GM19467 (cell line): ENCODE measurements around the gene UFC1.

Experiments
- ATAC-seq: cut with Tn5 transposase; IDR thresholded peaks from one replicate; pipeline ENCODE4 v1.9.1; 2021; ENCODE audit warnings: mild to moderate bottlenecking, moderate library complexity; ENCODE audit not compliant: unreplicated experiment

The UFC1 gene

GRCh38 chr1:161168906-161169305 lies 15.1 kb downstream of the UFC1 start:
- ATAC-seq, result no peak

GRCh38 chr1:161171191-161171590 lies 17.4 kb downstream of the UFC1 start:
- ATAC-seq, result no peak

DNA sequence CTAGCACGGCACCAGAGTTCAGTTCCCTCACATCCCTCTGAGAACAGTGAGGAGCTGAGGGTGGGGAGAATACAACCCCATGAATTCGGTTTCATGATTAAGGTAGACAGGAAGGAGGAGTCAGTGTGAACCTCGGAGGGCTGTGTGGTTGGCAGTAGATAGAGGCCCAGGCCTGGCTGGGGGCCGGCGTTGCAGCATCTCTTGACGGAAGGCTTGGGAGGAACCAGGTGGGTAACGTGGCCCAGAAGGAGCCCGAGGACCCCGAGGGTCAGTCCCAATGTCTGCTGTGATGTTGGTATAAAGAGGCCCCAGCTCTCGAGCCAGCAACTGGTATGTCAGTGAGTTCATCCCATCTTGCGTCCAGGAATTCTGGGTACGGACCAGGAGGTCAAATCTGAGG lies 17.9 kb downstream of the UFC1 start:
- ATAC-seq, result no peak

DNA sequence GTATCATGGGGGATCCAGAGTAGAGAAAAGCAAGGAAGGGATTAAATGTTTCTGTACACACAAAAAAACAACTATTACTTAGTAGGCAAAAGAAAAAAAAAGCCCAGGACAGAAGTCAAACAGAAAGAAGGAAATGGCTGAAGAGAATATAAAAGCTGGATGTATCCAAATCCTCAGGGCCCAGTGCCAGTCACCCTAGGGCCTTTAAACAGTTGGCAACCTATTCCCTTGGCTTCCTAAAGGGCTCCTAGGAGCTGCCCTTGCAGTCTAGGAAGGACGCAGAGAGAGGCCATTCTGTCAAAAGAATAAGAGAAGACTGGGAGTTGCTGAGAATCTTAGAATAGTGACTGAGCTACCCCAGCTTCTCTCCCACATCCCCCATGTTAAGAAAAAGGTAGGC lies 18.6 kb downstream of the UFC1 start:
- no peak for ATAC-seq

DNA sequence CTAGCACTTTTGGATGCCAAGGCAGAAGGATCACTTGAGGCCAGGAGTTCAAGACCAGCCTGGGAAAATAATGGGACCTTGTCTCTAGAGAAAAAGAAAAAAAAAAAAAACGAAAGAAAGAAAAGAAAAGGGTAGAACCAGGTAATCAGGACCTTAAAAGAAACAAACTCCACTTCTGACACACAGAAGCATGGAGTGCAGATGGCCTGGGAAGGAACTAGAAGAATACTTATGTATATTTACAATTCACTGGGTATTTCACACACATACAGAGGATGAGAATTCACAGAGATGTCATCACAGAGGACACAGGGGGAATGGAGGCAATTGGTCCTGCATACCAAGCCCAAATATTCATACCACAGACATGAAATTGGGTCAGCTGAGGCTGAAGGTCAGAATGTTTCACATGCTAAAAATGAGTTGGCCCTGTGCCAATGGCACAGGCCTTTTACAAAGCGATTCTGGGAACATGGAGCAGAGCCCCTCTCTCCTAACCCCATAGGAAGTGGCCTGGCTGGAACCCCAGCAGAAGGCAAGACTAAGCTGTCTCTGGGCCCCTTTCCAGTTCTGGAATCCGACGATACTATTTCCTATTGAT lies 19.1 kb downstream of the UFC1 start:
- ATAC-seq, result no peak

DNA sequence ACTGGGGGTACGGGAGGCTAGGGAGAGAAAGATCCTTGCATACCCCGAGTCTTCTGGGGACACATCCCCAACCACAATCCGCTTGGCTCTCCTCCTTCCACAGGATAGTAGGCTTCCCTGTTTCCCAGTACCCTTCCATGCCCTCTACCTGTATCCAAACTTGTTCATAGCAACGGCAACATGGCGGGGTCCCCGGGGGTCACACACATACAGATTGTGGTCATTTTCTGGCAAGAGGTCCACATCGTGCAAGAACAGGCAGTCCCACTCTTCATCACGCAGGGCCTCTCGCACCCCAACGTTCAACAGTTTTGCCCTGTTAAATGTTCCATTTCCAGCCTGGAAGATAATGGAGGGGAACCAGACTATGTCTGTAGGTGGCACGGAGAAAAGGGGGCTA lies 19.9 kb downstream of the UFC1 start:
- no peak for ATAC-seq

- no peak for ATAC-seq
These were observed 21.1 kb downstream of the UFC1 start for GRCh38 chr1:161174911-161175310.

GRCh38 chr1:161175771-161176453 lies 22.1 kb downstream of the UFC1 start:
- ATAC-seq, result no peak

- no peak for ATAC-seq
These were observed 22.8 kb downstream of the UFC1 start for GRCh38 chr1:161176468-161177111.

DNA sequence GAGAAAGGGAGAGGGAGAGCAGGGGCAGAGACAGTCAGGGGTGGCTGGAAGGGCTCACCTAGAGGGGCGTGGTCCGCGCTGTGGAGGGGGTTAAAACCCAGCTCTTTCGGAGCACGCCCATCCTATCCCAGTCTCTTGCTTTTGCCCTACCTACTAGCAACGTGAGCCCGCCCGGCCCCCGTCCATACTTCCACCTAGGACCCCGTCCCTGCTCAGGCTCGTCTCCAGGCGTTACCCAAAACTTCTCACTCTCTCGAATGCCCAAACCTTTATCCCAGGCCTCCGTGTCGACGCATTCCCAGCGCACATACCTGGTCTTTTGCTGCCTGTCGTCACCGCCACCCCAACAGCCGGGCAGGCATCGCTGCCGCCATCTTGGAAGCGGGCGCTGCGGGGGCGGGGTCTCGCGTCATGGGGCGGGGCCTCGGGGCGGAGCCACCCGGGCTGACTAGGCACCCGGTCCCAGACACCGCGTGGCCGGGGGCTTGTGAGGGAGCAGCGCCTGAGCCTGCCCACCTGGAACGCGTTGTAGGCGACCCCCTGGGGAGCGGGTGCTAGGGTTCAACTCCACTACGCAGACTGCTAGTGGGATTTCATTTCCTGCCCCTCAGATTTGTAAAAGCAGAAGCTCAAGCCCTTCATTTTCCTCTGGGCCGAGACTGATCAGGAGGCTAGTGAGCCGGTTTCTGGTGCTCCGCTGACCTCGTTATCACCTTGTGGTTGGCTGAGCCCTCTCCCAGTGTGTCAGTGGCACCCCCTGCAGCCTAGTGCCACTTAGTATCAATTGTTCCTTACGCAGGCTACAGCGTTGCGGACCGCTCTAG lies 23.5 kb downstream of the UFC1 start, which contains the start of gene B4GALT3:
Gene B4GALT3 (minus strand): TSS at position 396 of the 824 bp plus-strand sequence. CDS start 1,447 bp downstream, outside the sequence.
- ATAC-seq, result peak; percentile 60

DNA sequence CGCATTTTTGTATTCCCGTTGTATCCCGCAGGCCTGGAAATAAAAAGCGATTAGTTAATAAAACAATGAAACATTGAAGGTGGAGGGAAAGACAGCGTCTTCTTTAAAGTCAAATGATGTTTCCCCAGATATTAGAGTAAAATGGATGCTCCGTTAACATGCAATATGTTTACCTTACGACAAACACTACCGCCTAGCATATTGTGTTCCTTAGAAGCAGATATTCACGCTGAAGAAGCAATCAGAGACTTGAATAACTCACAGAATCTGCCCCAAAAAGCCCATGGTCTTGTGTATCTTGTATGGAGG lies 24.1 kb downstream of the UFC1 start:
- ATAC-seq, result no peak

- no peak for ATAC-seq
These were observed 25.9 kb downstream of the UFC1 start for GRCh38 chr1:161179698-161180097.

- ATAC-seq, result no peak
These were observed 26.9 kb downstream of the UFC1 start for GRCh38 chr1:161180639-161181038.

GRCh38 chr1:161182214-161182613 lies 28.4 kb downstream of the UFC1 start:
- ATAC-seq, result no peak

DNA sequence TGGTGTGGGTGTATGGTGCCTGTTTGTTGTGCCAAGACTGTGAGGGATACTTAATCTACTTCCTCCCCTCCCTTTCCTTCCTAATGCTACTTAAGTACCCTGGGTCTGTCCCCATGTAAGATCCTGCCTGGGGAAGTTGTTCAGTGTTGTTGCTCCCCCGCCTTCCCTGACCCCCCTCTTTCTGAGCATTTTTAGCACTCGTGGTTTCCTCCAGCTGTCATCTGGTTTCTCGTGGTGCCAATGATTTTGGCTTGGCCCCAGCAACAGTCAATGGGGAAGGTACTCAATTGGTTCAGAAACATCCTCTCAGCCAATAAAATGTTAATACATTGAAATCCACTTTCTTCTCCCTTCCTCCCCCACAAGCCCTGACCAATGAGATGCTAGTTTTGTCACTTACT lies 31.5 kb downstream of the UFC1 start:
- peak; percentile 44 for ATAC-seq

DNA sequence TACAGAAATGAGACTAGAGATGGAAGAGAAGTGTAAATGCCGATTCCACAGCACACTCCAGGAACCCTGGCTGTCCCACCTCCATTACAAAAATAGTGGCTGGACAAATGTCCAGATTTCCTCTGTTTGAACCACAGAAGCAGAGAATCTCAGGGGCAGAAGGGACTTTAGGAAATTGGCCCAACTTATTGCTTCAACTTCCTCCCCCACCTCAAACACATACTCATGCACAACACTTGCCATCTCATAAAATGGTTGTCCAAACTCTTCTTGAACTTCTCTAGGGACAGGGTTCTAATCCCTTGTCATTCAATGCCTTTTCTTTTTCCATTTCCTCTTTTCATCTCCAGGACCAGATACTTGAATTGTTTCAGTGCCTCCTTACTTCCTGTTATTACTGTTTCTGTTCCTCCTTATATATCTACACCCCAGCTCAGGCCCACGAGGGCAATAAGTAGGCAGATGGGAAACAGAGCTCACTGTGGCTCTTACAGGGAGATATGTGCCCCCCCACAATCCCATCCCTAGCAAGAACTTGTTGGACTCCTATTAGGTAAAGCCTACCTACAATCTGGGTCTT lies 32.0 kb downstream of the UFC1 start:
- ATAC-seq, result peak; percentile 14

DNA sequence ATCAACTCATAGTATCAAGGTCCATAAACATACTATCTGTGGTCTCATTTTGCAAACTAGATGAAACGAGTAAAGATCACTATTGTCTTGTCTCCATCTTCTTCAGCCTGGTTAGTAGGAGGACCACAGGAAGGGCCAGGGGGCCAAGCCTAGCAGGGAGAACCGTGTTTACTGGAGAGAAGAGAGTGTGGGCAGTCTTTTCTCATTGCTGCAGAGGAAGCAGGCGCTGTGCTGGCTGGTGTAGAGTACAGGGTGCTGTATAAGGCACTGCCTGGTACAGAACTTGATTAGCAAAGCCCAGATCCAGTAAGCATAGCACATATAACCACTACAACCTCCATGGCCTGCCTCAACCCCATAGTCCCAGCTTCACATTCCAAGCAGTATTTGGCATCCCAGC lies 33.5 kb downstream of the UFC1 start:
- no peak for ATAC-seq

- no peak for ATAC-seq
These were observed 34.6 kb downstream of the UFC1 start for GRCh38 chr1:161188381-161188780.

- no peak for ATAC-seq
These were observed 35.3 kb downstream of the UFC1 start for GRCh38 chr1:161189036-161189435.

DNA sequence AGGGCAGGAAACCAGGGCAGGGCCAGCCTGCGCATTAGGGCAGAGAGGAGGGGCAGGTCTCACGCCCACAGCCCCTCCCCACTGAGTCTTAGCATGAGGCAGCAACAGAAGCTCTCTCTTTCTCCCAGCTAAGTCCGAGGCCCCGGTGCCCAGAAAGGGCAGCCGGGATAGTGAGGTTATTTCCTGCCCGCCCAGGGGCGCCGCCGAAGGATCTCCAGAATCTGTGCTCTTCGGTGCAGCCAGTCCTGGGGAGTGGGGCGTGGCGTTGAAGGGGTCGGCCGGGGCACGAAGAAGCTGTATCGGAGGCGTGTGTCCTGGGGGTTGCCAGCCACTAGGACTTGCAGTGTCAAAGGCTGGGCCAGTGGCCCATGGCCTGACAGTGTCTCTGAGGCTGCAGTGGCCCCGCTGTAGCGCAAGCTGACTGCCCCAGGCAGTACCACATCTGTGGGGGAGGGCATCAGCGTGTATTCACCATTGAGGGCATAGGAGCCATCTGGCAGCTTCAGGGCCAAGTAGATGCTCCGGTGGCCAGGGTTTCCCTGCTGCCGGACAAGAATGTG lies 37.3 kb downstream of the UFC1 start:
- ATAC-seq, result no peak

DNA sequence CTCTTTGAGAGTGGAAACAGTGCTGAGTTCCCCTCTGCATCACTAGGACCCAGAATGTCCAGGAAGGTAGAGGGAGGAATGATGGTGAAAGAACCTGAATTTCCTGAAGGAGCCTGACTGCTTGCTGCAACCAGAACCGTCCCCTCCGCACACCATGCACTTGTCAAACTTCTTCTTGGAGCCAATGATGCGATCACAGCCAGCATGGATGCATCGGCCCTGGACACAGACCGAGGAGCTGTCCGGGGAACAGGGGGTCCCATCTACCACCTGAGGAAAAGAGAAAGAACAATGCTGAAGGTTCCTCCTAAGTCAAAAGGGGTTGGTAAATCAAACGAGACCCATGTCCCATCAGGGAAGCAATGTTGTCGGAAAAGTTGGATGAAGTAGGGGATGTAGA lies 38.2 kb downstream of the UFC1 start:
- no peak for ATAC-seq
